Prostate gland (tissue), 1 donor: ENCODE results near the gene SMURF2.

Experiments used
- POLR2A ChIP-seq: fragments of 450-650 bp; IDR thresholded peaks from one replicate; pipeline ENCODE4 v1.6.1; 2016; ENCODE audit warnings: antibody characterized with exemption, mild to moderate bottlenecking
- POLR2AphosphoS5 ChIP-seq: sonication (generic); formaldehyde crosslinking; IDR thresholded peaks from one replicate; pipeline ENCODE4 v1.6.1; 2017; ENCODE audit warnings: antibody characterized with exemption

DNA sequence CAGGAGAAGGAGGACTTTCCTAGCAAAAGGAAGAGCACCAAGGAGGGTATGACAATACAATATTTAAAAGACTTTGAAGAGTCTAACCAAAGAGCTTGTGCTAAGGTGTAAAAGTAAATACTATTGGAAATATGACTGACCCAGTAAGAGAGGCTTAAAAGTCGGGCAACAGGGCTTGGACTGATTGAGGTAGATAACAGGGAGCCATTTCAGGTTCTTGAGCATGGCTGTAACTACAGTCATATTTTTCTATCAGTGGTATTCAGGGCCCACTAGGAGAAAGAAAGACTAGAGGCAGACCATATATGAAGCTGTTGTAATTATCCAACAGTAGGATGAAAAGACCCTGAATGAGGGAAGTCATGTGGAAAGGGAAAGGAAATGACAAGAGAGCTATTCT, 62.3 kb downstream of the SMURF2 start:
- TF ChIP-seq POLR2A (no peak), POLR2AphosphoS5 (no peak)
